ENCODE measurements around the gene RAMACL.
A peak's percentile ranks its signal among the peaks of the same experiment; 100 is the strongest.
"Not testable (repeated sequence)": the region's sequence is repeated elsewhere in the genome, so short reads cannot be mapped to it uniquely, and the experiment has no call there.

Gene RAMACL

GRCh38 chr6:166586424-166587156 lies at the start of gene RAMACL:
TSS of gene RAMACL (minus strand) at chr6:166586678. CDS start at chr6:166586477, 201 bp downstream.
- DNase-seq: no peak

GRCh38 chr6:166635013-166635970 lies 48.8 kb upstream of the RAMACL start:
- no peak for DNase-seq

- not testable (repeated sequence) for DNase-seq
Measured at GRCh38 chr6:166634581-166634980, 48.1 kb upstream of the RAMACL start.

- DNase-seq: peak in 1 of 2 donors; percentile 91
Measured at GRCh38 chr6:166633732-166634535, 47.5 kb upstream of the RAMACL start.

DNA sequence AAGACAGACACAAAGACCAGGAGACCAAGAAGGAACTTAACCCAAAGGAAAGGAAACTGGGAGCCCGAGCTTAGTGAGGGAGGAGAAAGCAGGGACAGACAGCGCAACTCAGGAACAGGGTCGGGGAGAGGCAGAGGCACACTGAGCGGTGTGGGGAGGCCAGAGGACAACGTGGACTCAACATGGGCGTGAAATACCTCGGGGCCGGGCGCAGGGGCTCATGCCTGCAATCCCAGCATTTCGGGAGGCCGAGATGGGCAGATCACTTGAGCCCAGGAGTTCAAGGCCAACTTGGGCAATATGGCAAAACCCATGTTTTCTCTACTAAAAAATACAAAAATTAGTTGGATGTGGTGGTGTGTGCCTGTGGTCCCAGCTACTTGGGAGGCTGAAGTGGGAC lies 46.3 kb upstream of the RAMACL start:
- DNase-seq: no peak

DNA sequence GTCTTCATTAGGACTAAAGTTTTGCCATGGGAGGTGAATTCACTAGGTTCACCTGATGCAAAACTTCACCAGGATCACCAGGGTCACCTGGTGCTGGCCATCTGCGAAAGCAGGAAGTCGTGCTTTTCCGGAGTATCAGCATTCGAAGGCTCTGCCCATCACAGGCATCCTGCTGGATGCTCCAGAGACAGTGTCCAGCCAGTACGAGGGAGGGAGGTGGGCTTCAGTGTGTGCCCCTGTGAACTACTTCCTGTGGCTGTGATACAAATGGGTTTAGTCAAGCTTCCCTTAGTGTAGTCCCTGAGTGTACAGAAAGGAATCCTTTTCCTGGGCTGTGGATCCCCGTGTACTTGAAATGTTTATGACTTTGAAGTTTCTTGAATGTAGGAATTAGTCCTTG lies 44.0 kb upstream of the RAMACL start:
- DNase-seq: no peak

- peak in 1 of 2 donors; percentile 29 for DNase-seq
Measured at GRCh38 chr6:166629628-166630027, 43.1 kb upstream of the RAMACL start.

GRCh38 chr6:166627875-166628801 lies 41.7 kb upstream of the RAMACL start:
- DNase-seq: peak in 1 of 2 donors; percentile 58

- DNase-seq: peak; percentile 97 to 99
Measured at GRCh38 chr6:166627033-166627874, 40.8 kb upstream of the RAMACL start, which contains the start of gene RPS6KA2. TSS of gene RPS6KA2 (minus strand) at chr6:166627251. CDS start at chr6:166627019, 232 bp downstream.

GRCh38 chr6:166626177-166627032 lies 39.9 kb upstream of the RAMACL start:
- DNase-seq: peak in 1 of 2 donors; percentile 20

DNA sequence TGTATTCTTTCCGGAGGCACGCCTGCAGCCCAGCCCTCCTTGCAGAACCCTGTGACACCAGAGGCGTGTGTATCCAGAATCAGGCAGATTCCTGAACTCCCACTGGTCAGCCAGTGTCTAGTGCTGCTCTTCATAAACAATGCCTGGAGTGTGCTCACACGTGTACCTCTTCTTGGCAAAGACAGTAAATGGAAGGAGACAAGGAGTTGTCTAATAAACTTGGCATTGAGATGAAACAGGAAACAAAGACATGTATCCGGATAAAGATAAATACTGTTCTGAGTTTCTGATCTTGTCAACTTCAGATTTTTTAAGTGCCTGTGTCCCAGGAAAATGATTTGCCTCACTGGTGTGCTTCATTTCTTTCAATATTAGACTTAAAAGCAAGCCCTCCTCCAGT lies 38.9 kb upstream of the RAMACL start:
- DNase-seq: no peak

DNA sequence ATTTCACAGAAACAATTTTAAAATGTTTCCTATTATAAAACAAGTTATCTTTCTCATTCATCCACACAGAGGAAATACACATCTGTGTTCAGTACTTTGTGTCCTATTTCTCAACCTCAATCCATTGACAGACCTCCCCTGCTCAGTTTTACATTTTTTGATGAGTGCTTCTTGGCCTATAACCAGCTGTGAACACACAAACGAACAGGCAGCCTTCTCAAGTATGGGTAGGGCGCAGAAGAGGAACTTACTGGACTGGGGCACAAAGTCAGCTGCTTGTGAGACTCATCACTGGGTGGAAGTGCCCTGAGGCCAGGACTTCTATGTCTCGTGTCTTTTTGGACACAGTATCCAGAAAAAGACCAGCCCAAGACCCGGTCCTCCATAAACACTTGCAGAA lies 37.8 kb upstream of the RAMACL start:
- peak in 1 of 2 donors; percentile 71 for DNase-seq

GRCh38 chr6:166623318-166623717 lies 36.8 kb upstream of the RAMACL start:
- DNase-seq: no peak

DNA sequence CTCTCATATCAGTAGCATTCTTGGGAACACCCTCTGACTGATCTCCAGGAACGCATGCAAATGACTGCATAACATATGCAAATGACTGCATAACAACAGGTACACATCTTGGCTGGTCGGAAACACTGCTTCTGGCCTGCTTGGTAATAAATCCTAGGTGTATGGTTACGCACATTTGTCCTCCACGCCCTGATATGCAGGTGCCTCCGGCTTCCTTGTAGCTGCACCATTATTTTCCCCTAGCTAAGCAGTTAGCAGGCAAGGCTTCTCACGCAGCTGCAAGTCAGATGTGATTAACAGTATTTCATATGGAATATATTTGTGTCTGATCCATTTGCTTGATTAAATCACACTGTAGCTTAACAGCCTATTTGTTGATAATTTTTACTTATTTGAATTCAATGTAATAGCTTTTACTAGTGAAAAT lies 34.6 kb upstream of the RAMACL start:
- DNase-seq: no peak

DNA sequence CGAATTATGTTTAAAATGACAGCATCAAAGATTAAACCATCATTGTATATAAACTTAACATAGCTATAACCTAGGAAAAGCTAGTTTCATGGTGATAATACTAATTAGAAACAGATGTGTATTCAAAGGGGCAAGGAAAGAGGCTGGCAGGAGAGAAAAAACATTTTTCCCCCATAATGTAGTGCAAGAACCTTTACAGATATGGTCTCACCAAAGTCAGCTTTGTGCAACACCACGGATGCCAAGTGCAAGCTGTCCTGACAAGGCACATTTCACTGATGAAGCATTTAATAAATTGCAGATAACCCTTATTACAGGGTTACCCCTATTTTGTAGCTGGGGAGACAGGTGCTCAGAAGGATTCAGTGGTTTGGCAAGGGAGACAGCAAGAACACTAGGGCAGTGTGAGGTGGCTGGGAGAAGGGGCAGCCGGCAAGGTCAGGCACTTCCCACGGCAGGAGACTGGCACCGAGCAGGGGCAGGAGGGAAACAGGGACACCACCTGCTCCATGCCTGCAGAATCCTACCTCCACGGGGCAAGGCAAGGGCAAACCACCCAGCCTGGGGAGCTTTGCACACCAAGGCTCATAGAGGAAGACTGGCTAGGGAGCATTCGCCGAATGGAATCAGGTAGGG lies 34.1 kb upstream of the RAMACL start:
- no peak for DNase-seq

DNA sequence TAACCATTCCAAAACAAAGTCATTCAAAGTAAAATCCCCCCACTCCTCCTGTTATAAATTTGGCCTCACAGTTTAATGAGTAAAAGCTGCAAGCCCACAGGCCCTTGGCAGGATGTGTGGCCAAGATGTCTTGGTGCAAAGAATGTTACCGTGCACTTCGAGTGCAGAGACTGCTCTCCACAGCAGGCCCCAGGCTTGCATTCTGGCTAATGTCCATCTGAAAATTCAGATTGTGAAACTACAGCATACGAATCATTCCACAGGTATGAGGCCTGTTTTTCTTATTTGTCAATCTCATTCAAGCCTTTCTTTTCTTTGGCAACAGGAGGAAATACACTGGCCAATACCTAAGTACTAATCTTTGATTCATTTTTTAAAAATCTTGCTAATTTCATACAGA lies 33.4 kb upstream of the RAMACL start:
- no peak for DNase-seq

DNA sequence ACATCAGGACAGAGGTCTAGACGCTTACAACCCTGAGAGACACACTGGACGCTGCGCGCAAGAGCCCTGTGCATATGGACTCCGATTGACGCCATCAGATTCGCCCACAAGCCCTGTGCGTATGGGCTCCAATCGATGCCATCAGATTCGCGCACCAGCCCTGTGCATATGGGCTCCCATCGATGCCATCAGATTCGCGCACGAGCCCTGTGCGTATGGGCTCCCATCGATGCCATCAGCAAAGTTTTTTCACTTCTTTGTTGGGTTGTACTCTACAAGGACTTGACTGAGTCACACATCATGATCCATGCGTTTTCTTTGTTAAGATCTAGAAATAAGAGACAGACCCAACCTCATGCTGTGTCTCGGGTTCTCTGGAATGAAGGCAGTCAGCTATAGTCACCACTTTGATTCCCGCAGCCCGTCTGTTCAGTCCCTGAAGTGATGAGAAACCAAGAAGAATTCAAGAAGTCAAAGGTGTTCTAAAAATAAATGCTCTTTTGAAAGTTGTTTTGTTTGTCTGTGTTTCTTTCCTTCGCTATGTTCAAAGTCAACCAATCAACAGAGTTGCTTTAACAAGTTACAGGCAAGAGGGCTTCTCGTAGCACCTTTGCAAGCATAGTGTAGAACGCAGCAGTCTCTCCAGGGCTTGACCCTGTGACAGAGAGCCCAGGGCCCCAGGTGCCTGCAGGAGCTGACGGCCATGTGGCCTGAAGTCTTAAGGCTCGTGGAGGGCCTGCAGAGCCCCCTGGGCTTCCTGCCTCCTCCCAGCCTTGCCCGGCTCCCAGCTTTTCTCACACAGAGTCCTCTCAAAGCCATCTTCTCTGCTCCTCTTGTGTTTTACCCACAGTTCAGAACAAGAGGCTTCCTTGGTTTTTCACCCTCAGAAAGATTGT lies 32.6 kb upstream of the RAMACL start:
- no peak for DNase-seq

DNA sequence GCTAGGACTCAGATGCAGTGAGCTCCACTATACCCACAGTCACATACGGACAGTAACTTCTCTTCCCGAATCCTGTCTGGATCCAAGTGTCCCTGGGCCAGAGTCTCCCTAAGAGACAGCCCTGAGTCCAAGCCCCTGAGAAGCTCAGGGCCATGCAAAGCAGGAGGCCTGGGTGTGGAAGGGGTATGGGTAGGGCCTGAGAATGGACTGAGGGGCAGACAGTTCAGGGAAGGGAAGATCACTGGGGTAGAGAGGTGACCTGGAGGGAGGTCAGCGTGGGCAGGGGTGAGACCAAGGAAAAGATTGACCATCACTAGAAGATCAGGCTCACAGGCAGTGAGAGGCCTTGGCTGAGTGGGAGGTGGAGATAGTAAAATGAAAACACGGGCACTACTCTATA lies 31.8 kb upstream of the RAMACL start:
- no peak for DNase-seq
